GM12891 (cell line): ENCODE measurements around the gene CSAG3.
"Not testable (repeated sequence)": the region's sequence is repeated elsewhere in the genome, so short reads cannot be mapped to it uniquely, and the experiment has no call there.

Source experiments
- POLR2A ChIP-seq: IDR thresholded peaks from 2 replicates; pipeline ENCODE4 v1.6.1; 2011; ENCODE audit warnings: low read depth, low read length, control low read depth
- SPI1 ChIP-seq: IDR thresholded peaks from 2 replicates; pipeline ENCODE4 v1.6.1; 2011; ENCODE audit warnings: low read depth, low read length, control low read depth

DNA sequence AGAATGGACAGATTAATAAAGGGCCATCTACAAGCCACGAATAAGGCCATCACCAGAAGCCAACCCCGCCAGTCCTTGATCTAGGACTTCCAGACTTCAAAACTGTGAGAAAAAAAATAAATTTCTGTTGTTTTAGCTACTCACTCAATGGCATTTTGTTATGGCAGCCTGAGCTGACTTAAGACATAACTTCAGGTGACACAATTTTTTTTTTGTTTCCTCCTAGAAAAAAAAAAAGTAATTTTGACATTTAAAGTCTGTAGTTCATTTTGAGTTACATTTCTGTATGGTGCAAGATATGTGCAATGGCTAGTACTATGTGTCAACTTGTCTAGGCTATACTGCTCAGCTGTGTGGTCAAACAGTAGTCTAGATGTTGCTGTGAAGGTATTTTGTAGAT, at the start of gene CSAG3:
- not testable (repeated sequence) for TF ChIP-seq POLR2A, SPI1
